ENCODE measurements around the gene UNC5B.
"Not testable (repeated sequence)": the region's sequence is repeated elsewhere in the genome, so short reads cannot be mapped to it uniquely, and the experiment has no call there.

UNC5B gene

GRCh38 chr10:71269301-71270288 lies 57.2 kb downstream of the UNC5B start:
- no peak for DNase-seq

DNA sequence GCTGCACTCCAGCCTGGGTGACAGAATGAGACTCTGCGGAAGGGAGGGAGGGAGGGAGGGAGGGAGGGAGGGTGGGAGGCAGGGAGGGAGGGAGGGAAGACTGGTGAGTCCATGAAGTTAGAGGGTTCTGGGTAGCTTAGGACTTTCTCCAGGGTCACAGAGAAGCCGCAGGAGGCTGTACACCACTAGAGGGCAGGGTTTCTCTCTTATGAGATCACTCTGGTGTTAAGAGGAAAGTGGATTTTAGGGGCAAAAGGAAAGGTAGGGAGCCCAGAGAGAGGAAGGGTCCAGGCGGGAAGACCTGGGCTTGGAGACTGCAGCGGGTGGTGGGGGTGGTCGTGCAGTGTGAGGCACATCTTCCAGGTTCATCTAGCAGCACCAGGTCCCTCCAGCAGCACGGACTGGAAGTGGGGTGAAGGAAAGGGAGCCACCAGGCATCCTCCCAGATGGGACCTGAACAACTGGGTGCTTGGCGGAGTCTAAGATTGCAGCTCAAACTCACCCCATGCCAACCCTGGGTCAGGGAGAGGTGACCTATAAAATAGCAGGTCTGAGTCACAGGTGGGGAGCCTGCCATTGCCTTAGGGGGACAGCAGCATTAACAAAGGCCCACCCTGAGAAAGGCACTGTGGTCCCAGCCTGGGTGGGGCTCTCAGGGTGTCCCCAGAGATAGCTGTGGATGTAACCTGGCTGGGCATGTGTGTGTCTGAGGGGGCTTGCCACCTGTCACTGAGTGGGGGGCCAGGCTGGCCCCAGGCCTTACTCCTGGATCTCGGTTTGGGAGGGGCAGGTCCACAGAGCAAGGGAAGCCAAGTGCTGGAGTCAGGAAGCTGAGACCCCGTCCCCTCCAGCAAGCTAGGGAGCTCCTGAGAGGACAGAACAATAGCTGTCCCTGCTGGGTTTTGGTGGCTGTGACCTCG lies 58.2 kb downstream of the UNC5B start:
- DNase-seq = peak; percentile 5 to 19

GRCh38 chr10:71271662-71272055 lies 59.3 kb downstream of the UNC5B start:
- no peak for DNase-seq

- DNase-seq = no peak
Observed at GRCh38 chr10:71272056-71272771, 59.8 kb downstream of the UNC5B start.

GRCh38 chr10:71272974-71273373 lies 60.6 kb downstream of the UNC5B start:
- not testable (repeated sequence) for DNase-seq

DNA sequence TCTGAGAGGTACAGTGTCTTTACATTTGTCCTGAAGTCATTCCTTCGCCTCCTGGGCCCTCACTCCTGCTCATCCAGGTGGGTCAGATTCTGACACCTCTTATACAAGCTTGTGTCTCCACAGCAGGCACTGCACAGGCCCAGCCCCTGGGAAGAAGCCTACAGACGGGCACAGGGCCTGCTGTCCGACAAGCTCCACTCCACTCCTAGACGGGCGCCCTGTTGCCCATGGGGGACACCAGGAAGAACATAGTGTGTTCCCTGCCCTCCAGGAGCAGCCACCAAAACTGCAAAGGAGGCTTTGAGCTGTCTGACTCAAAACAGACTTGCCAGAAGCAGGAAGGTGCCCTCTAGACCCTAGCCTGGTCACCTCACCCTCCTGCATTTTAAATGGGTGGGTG lies 61.1 kb downstream of the UNC5B start:
- no peak for DNase-seq

DNA sequence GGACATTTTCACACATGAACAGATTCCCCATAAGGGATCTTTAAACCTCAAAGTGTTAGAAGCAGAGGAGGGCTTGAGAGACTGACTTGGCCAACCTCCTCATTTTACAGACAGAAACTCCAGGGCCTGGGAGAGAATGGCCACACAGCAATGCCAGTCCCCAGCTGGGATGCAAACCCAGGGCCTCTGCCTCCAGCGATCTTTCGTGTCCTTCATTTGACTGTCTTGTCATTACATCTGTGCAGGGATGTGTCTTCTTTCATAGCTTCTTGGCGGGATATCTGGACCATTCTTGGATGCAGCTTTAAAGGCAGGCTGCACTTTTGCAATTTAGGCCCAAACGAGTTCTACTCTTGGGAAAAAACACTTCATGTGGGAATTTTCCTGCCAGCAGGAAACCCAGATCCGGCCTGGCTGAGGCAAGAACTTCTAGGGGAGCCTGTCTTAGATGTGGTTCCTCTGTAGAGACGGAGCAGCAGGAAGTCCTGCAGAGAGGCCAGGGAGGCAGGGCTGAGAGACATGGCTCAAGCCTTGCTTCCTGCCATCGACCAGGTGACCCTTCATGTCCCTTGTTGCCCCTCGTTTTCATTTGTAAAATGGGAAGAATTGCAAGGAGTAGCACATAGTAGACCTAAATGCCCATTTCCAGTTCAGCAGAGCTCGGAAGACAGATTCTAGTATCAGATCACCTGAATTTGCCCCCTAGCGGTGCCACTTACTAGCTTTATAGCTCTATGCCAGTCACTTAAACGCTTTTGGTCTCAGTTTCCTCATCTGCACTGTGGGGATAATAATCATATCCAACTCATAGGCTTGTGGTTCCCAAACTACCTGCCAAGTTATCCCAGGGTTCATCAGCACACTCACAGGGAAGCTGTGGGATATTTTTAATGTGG lies 62.8 kb downstream of the UNC5B start:
- no peak for DNase-seq

DNA sequence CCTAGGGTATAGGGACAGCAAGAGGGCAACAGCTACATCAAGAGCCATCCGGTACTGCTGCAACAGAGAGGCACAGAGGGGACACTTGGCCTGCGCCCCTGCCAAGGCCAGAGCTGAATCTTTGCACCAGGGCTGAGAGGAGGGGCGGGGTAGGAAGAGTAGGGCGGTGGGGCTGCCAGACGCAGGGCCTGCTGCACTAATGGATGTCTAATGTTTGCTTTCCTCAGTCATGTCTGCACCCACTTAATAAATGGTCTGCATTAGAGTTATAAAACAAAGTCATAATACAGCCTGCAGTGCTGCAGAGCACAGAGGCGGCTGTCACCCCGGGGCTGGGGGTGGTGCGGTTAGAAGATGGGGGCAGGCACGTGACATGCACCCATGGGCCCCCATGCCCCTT lies 64.5 kb downstream of the UNC5B start:
- DNase-seq = no peak

GRCh38 chr10:71277914-71278665 lies 65.7 kb downstream of the UNC5B start:
- no peak for DNase-seq

DNA sequence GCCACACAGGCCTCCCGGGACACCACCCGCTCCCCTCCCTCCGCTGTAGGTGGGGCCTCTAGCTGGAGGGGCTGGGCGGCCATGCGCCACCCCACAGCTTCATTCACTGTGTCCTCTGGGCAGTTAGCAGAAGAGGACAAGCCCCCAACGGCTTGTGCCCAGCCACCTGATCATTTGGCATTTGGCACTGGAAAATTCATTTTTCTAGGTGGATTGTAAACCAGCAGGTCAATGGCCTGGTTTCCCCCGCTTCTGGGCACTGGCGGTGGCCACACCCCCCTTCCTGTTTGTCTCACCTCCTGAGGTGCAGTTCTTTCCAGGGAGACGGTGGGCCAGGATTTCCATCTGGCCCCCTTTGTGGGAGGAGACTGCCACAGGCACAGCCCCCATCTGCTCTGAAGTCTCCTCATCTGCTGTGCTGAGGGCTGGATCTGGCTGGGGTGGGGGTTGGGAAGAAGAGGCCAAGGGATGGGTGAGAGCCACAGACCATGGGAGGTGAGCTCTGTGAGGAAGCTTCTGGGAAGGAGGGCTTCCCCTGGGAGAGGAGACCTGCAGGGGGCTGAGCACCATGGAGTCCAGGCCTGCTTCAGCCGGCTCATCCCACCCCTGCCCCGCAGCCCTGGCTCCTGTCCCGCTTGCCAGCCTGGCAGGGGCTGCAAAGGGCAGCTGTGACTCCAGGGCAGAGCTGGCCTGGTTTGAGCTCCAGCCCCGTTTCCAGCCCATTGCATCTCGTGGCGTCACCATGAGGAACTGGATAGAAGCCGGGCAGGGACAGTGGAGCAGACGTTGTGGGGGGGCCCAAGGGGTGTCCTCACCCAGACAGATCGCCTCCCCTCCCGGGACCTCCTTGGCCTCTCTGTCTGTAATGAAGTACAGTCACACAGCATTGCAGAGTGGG lies 66.6 kb downstream of the UNC5B start:
- DNase-seq = no peak

GRCh38 chr10:71279590-71280170 lies 67.3 kb downstream of the UNC5B start:
- DNase-seq = no peak

DNA sequence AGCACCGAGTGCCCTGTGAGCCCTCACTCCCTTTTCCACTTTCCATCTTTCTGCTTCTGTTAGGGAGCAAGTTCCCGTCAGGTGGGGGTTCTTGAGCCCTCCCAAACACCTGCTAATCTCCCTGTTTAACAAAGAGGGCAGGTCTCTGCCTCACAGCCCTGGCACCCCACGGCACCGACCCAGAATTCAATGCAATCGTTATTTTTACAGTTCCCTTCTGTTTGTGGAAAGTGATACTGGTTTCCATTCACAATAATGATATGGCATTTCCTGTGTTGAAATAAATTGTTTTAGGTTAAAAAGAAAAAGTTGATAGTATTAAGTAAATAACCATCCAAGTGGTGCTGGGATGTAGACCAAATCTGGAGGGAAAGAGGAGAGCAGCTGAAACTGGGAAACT lies 67.8 kb downstream of the UNC5B start:
- DNase-seq = no peak

GRCh38 chr10:71280825-71281224 lies 68.5 kb downstream of the UNC5B start:
- no peak for DNase-seq

- DNase-seq = no peak
Observed at GRCh38 chr10:71281646-71282322, 69.4 kb downstream of the UNC5B start.

GRCh38 chr10:71282323-71282680 lies 69.9 kb downstream of the UNC5B start:
- DNase-seq = no peak

DNA sequence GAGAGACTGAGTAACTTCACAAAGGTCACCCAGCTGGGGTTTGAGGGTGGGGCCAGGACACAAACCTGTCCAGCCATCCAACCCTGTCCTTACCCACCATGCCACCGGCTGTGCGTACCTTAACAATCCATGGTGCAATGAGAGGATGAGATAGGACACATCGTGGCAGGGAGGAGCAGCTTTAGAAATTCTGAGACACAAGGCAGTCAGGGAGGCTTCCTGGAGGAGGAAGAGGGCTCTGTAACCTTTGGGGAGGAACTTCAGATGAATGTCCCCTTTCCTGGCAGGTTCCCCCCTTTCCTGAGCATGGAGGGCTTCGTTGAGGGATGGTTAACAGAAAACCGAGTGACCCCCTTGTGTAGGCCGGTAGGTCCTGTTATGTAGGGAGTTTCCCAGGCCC lies 71.0 kb downstream of the UNC5B start:
- DNase-seq = no peak

DNA sequence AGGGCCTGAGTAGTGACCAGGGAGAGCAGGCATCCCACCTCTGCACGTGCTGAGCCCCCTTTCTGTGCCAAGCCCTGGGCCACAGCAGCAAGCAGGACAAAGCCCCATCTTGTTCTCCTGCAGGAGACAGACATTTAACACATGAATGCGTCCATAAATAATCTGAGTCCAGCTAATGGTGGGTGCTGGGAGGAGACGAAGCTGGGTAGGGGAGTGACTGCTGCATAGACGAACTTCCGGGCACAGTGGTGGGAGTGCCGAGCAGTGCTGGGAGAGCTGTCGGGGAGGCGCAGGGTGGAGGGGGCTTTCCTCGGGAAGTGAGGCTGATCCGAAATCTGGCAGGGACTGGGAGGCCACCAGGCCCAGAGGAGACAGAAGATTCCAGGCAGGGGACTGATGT lies 71.5 kb downstream of the UNC5B start:
- DNase-seq = no peak

DNA sequence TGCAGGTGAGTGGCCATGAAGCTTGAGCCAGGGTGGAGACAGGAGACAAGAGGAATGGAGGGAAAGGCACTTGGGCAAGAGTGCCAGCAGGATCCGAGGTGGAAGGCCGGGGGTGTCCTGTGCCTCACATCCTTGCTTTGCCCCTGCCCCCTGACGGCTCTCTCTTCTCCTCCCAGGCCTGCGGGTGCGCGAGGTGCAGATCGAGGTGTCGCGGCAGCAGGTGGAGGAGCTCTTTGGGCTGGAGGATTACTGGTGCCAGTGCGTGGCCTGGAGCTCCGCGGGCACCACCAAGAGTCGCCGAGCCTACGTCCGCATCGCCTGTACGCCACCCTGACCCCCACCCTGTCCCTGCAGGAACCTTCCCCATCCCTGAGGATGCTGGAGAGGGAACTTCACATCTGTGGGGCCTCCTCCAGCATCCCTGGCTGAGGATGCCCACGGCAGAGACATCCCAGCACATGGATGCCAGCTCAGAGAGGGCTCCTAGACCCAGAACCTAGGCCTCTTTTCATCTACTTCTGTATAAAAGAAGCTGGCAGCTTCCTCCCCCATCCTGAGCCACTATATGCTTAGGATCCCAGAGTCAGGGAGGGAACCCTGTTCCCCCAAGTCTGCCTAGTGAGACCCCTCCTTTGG lies 72.3 kb downstream of the UNC5B start:
- no peak for DNase-seq

GRCh38 chr10:71285180-71285545 lies 72.8 kb downstream of the UNC5B start:
- peak; percentile 5 to 17 for DNase-seq
